GM19239 (cell line): ENCODE results near the gene SPATA6L.
"Not testable (repeated sequence)": the region's sequence is repeated elsewhere in the genome, so short reads cannot be mapped to it uniquely, and the experiment has no call there.

Experiments
- DNase-seq: peaks from one replicate; pipeline ENCODE4 v3.0.0; 2011; ENCODE audit warnings: low spot score; ENCODE audit not compliant: insufficient read length
- FAIRE-seq: peaks from 2 replicates; lab custom pipeline; 2011; peaks lifted over from hg19 to GRCh38; lab: Jason Lieb, UNC

Gene SPATA6L

GRCh38 chr9:4642351-4642750, 23.9 kb downstream of the SPATA6L start:
- FAIRE-seq = no peak
- no peak for DNase-seq

GRCh38 chr9:4640027-4640426, 26.3 kb downstream of the SPATA6L start:
- FAIRE-seq (no peak), DNase-seq (no peak)

DNA sequence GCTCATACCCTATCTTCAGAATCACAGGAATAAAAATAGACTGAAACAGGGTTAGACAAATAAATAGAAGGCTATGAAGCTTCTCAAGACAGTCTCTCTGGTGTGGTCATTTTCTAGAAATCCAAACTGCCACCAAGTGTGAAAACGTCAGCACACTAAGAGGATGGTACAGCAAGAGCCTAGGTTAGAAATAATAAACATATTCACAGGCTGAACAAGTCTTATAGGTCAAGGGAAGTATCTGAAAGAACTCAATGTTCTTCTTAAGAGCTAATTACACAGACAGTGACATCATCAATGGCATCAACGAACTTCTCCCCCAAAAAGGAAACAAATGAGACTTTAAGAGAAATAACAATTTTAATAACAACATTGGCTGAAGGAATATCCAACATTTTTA, 26.9 kb downstream of the SPATA6L start:
- FAIRE-seq = peak; percentile 55

GRCh38 chr9:4638968-4639367, 27.3 kb downstream of the SPATA6L start:
- FAIRE-seq (peak; percentile 23), DNase-seq (no peak)

More for the DNA sequence above, 26.9 kb downstream of the SPATA6L start:
- no peak for DNase-seq

- no peak for FAIRE-seq
- no peak for DNase-seq
Observed at GRCh38 chr9:4630836-4631235, 35.4 kb downstream of the SPATA6L start.

DNA sequence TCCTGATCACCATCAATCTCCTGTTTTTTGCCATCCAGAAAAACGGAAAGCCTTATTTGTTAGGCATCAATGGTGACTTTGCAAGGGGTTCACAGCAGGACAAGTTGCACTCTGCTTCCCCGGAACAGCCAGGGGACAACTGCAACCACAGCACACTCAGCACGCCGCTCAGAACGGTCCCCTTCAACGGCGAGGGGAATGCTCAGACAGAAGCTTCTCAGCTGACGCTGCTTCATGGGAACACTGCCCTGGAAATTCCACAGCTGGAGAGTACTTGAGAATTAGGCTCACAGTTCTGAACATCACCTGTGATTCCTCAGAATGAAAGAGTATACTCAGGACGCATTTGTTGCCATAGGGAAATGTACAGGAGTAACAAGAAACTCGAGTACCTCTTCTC, 44.3 kb downstream of the SPATA6L start:
- FAIRE-seq = no peak
- no peak for DNase-seq

- no peak for FAIRE-seq
- no peak for DNase-seq
Observed at GRCh38 chr9:4620881-4621555, 45.3 kb downstream of the SPATA6L start.

- FAIRE-seq (no peak), DNase-seq (no peak)
Observed at GRCh38 chr9:4620057-4620765, 46.1 kb downstream of the SPATA6L start.

- DNase-seq = no peak
- no peak for FAIRE-seq
Observed at GRCh38 chr9:4618700-4619099, 47.6 kb downstream of the SPATA6L start.

GRCh38 chr9:4617752-4618151, 48.5 kb downstream of the SPATA6L start:
- no peak for FAIRE-seq
- DNase-seq = no peak

DNA sequence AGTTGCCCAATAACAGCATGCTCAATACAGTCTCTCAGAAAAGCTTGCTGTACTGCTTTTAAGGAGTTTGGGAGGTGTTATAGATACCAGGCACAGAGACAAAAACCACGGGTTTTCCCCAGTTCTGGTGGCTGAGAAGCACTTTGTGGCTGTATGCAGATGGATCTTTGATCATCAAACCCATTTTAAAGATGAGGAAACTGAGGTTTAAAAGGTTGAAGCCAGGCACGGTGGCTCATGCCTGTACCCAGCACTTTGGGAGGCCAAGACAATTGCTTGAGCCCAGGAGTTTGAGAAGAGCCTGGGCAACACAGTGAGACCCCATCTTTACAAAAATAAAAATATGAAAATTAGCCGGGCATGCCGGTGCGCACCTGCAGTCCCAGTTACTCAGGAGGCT, 50.5 kb downstream of the SPATA6L start:
- FAIRE-seq = no peak
- no peak for DNase-seq

DNA sequence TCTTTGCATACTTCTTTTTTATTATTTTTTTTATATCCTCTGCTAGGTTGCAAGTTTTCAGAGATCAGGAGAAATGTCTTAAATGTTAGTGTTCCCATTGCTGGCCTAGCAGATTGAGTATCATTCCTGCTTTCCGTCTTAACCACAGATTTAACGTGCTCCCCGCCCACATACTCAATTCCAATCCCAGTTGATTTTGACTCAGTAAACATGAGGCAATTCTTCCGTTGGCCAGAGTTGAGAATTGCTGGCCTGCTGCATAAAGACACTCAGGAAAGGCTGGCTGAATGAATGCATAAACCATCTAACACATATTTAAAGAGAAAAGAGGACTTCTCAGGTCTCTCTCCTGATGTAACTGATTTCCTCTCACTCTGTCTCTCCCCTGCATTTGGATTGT, 51.0 kb downstream of the SPATA6L start:
- DNase-seq (no peak), FAIRE-seq (no peak)

- FAIRE-seq (no peak), DNase-seq (no peak)
Observed at GRCh38 chr9:4614627-4615026, 51.7 kb downstream of the SPATA6L start.

DNA sequence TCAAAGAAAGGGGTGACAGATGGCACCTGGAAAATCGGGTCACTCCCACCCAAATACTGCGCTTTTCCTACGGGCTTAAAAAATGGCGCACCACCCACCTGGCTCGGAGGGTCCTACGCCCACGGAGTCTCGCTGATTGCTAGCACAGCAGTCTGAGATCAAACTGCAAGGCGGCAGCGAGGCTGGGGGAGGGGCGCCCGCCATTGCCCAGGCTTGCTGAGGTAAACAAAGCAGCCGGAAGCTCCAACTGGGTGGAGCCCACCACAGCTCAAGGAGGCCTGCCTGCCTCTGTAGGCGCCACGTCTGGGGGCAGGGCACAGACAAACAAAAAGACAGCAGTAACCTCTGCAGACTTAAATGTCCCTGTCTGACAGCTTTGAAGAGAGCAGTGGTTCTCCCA, 60.2 kb downstream of the SPATA6L start:
- not testable (repeated sequence) for DNase-seq, FAIRE-seq

- DNase-seq (peak; percentile 36), FAIRE-seq (peak; percentile 98)
Observed at GRCh38 chr9:4604678-4605095, 61.6 kb downstream of the SPATA6L start.

DNA sequence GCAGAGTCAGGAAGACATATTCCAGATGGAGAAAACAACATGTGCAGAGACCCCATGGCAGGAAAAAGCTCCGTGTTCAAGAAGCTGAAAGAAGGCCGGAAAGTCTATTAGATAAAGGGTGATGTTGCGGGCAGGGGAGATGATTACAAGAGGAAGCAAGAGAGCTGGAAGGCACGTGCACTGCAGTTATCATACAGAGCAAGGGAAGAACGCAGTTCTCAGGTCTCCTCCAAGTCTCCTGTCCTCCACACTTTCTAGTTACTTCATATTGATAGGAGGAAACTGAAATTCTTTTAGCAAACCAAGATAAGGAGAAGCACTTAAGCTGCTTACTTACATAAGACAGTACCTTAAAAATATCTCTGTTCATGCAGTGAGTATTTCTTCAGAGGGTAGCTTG, 62.5 kb downstream of the SPATA6L start:
- DNase-seq (no peak), FAIRE-seq (no peak)

DNA sequence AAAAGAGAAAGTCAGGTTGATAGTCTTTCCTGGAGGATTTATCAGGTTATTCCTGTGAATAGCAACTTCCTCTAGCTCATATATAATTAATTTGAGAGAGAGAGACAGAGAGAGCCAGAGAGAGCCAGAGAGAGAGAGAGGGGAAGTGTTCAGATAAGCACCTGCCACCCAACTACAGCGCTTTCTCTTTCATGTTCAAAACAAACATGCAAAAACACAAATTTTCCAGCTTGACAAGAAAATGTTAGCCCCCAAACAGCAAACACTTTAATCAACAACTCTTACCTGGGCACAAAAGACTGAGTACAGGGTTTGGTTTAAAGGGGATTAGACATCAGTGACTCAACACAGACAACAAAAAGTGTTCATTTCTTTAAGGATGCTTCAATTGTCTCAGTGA, 65.9 kb downstream of the SPATA6L start:
- no peak for DNase-seq
- FAIRE-seq = peak; percentile 80

DNA sequence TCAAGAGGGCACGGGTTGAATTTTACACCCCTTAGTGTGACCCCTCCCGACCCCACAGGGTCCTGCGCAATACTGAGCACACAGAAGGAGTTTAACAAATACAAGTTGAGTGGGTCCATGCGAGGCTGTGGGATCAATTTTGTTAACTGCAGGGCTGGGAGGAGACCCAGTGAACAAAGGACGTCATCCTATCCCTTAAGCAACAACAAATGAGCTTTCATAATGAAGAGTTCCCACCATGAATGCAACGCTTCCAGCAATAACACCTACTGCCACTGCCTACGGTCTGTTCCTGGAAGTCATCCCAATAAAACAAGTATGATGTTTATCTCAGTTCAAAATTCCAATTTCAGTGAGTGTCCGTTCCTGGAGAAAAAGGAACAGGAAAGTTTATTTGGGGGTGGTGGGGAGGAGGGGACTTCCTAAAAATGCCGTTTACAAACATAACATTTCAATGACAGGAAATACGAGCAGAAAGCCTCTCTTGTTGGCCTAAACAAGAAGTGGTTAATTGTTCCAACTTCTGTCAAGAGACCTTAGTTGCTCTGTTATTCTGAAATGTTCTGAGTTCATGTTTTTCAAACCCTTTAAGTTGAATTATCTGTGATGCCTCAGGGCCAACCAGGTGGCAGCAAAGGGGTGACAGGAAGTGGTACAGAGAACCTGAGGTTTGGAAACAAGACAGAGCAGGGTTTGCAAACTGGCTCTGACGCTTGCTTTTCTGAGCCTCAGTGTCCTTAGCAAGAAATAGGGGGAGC, 69.9 kb downstream of the SPATA6L start:
- peak; percentile 92 for FAIRE-seq

DNA sequence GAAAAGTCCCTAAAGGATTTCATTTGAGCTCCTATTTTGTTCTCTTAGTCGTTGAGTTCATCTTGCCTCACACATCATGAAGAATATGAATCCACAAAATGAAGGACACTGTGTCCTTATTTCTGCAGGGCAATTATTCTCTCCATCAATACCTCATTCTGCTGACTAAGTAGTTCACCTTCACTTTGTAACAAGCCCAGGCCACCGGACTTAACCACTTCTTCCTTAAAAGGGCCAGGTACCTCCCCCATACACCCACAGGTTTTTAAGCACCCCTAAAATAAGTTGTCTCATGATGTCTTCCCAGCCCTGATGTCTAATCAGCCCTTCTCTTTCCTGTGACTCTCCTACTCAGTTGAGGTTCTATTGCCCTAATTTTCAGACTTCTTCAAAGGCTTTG, 71.3 kb downstream of the SPATA6L start:
- FAIRE-seq = no peak
- DNase-seq = no peak

More for the DNA sequence above, 69.9 kb downstream of the SPATA6L start:
- no peak for DNase-seq

DNA sequence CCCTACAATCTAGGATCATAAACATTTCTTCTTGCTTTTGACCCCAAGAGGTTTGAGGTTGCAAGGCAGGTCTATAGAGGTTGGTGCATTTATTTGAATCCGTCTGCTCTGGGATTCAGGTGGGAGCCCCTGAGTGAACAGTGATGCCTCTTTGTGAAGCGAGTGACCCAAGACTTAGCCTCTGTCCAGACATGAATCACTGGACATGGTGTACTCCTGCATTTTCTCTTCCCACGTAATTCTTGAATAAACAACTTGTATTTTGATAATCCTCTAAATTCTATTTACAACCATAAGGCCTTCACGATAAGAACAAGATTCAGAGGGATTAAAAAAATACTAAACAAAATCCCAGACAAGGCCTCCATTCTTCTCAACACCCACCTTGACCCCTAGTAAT, 71.7 kb downstream of the SPATA6L start:
- FAIRE-seq = no peak
- no peak for DNase-seq

GRCh38 chr9:4592886-4593285, 73.4 kb downstream of the SPATA6L start:
- DNase-seq = no peak
- no peak for FAIRE-seq
